Bone marrow (tissue), 2 donors: Measurements from ENCODE around the gene NOVA2.
"Not testable (repeated sequence)": the region's sequence is repeated elsewhere in the genome, so short reads cannot be mapped to it uniquely, and the experiment has no call there.

ENCODE experiments used
- DNase-seq, 2 donors: peaks; one replicate each; lab custom pipeline; 2025; lab: John Stamatoyannopoulos, UW

Gene NOVA2

DNA sequence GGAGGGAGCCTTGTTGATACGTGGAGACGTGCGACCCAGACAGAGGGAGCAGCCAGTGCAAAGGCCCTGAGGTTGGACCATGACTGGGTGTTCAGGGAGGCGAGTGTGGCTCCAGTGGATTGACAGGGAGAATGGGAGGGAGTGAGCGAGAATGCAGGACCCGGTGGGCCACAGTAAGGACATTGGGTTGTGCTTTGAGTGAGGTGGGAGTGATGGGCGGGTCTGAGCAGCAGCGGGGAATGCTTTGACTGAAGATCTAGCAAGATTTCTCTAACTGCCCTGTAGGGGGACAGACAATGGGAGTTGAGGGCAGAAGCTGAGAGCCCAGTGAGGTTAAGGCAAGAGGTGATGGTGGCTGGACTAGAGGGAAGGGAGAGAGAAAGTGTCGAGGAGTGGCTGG is 51.4 kb downstream of the NOVA2 start:
- no peak for DNase-seq

DNA sequence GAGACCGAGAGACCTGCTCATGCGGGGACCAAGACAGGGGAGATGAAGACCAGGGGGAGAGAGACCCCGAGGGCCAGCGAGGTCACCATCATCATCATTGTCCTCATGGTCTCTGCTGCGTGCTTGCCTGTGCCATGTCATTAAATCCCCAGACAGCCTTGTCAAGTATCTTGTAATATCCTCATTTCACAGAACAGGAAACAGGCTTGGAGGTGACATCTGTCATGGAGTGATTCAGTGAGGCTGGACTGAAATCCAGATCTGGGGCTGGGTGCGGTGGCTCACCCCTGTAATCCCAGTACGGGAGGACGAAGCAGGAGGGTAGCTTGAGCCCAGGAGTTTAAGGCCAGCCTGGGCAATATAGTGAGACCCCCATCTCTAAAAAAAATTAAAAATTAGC is 53.2 kb downstream of the NOVA2 start:
- DNase-seq, result no peak

DNA sequence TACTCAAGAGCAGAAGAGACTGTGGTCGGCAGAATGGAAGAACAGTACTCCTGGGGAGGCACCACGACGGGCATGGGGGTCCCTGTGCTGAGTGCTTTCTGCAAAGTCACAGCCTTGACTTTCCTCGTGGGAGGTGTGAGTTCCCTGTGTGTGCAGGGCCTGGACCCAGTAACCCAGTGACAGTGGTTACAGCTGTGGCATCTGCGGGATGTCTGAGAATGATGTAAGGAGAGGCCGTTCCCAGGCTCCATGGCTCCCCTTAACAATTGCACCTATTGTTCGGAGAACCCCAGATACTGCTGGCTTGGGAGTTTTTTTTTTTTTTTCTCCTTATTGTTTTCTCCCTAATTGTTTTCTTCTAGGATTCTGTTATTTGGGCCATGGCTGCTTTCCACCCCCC is 54.0 kb downstream of the NOVA2 start:
- DNase-seq, result no peak

DNA sequence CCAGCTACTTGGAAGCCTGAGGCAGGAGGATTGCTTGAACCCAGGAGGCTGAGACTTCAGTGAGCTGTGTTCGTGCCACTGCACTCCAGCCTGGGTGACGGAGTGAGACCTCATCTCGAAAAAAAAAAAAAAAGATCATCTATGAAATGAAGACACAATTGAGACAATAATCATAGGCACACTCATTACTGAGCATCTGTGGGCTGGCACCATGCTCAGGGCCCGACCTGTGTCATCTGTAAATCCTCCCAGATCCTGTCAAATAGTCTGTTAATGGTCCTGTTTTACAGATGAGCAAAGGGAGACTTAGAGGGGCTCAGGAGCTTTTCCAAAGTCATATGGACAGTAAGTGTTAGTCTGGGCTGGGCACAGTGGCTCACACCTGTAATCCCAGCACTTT is 54.9 kb downstream of the NOVA2 start:
- DNase-seq, result no peak

DNA sequence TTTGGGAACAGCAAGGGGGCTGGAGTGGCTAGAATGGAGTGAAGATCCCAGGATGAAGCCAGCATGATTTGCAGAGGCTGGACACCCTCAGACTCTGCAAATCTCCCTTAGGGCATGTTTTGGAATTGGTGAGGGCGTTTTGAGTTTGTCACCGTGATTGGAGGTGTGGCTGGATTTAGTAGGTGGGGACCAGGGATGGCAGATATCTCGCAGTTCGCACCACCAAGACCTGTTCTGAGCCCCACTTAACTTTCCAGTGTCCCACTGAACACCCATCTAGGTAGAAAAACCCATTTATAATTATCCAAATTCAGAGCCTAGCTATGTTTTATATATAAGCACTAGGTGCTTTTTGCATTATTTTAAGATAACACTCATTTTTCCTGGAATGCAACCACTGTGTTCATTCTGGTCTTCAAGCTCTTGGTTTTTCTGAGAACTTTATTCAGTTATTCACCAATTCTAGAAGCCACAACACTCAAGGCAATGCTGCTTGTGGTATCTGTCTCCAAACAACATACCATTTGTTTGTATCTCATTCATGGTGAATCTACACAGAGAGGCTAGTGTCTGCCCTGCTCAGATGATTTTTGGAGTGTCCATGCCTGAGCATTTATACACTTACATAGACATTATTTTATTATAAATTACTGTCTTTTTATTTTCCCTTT is 56.1 kb downstream of the NOVA2 start:
- DNase-seq, result no peak

DNA sequence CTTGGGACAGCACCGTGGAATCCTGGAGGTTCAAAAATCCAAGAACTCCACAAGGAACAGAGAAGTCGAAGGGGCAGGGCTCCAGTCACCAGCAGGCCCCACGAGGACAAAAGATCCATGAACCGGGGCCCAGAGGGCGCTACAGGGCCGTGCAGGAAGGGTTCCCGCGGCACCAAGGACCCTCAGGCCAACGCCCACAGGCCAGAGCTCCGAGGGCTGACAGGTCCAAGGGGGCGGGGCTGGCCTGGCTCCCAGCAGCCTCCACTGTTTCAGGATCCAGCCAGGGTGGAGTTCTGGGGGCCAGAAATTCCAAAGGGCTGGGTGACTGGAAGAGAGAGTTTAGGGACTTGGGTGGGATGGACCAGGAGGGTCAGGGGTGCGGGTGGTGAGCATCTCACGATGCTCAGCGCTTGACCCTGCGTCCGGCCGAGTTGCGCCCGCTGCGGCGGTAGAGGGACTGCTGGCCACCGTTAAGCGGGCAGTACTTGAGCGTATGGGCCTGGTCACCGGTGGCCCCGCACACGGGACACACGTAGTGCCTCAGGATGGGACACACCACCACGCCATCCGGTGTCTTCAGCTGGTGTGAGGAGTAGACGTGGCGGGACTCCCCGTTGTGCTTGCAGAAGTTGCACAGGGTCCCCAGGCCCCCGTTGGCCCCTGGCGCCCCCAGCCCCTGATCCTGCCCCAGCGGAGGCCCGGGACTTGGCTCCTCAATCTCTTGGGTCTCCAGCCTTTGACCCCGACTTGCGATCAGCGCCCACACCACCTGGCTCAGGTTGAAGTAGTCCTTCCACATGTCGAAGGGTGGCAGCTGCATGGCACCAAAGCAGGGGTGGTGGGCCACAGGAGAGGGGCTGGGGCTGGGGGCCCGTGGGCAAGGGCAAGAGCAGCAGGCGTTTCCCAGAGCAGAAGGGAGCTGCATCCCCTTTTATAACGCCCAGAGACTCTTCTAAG is 59.5 kb downstream of the NOVA2 start, which contains the start of gene NANOS2:
NANOS2 (minus strand) TSS at position 905 of the 957 bp plus-strand sequence; CDS start at position 820, 85 bp downstream.
- no peak for DNase-seq

DNA sequence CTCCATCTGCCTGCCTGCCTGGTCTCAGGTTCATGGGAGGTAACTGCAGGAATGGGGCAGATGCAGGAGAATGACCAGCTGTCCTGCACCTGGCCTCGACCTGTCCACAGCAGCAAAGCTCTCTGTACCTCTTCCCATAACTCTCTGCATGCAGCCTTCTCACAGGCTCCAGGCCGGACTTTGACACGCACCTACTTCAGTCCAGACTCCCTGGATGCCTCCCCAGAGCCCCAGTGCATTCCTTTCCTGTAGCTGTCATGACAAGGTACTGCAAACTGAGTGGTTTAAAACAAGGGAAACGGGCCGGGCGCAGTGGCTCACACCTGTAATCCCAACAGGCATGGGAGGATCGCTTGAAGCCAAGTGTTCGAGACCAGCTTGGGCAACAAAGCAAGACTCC is 62.4 kb downstream of the NOVA2 start:
- no peak for DNase-seq

DNA sequence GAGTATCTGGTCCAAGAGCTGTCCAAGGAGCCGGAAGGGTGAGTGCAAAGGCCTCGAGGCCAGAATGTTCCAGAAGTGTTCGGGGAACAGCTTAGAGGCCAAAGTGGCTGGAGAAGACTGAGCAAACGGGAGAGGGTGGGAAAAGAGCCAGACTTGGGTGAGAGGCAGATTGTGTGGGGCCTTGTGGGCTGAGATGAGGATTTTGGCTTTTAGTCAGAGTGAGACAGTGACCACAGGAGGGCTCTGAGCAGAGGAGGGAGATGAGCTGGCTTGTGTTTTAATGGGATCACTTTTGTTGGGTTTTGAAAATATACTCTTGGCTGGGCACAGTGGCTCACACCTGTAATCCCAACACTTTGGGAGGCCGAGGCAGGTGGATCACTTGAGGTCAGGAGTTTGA is 64.7 kb downstream of the NOVA2 start:
- DNase-seq, result no peak

DNA sequence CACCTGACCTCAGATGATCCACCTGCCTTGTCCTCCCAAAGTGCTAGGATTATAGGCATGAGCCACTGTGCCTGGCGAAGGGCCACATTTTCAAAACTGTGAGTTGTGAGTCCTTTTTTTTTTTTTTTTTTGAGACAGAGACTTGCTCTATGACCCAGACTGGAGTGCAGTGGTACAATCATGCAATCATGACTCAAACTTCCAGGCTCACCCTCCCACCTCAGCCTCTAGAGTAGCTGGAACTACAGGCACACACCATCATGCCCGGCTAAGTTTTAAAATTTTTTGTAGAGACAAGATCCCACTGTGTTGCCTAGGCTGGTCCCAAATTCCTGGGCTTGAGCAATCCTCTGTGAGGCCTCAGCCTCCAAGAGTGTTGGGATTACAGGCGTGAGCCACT is 67.4 kb downstream of the NOVA2 start:
- DNase-seq, result no peak

DNA sequence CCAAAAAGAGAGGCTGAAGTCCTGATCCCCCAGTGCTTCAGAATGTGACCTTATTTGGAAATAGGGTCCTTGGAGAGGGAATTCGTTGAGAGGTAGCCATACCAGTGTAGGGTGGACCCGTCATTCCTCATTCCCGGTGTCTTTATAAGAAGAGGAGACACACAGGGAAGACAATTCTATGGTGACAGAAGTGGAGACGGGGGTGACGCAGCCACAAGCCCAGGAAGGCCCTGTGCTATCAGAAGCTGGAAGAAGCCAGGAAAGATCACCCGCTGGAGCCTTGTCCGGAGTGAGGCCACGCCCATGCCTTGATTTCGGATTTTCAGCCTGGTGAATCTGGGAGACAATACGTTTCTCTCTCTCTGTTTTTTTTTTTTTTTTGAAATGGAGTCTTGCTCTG is 68.7 kb downstream of the NOVA2 start:
- DNase-seq, result no peak

DNA sequence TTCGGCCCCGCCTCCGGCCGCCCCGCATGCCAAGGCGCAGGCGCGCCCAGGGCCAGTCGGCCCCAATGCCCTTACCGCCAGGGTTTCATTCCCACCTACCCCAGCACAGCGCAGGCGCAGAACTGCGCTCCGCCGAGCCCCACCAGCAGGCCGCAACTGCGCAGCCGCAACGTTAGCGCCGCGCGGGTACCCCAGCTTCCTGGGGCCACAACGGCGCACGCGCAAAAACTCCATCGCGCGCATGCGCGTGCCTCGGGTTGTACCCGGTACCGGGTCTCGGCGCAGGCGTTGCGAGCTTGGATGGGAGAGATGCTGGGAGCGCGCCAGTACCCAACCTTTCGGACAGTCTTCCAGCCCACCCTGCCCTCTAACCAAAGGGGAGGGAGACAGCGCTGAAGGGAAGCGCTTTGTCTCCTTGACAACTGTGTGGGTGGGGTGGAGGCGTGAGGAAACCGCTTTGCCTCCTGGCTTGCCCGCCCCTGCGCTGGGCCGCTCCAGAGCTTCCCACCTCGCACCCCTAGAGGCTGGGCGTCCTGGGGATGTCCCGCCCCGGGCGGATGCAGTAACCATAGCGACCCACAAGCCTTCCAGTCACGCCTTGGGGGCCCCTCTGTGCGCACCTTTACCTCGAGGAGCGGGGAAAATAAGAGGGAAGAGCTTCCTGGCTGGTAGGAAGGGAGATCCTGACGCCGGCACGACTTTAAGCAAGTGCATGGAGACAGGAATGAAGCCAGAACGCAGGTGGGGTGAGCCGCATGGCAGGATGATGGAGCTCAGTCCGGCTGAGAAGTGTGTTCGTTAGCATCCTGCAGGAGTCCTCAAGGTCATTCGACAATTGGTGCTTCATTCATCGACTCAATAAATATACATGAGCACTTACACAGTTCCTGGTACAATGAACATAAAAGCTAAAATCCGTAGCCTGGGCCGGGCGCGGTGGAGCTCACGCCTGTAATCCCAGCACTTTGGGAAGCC is 70.7 kb downstream of the NOVA2 start:
- DNase-seq, result peak; percentile 93 to 97

DNA sequence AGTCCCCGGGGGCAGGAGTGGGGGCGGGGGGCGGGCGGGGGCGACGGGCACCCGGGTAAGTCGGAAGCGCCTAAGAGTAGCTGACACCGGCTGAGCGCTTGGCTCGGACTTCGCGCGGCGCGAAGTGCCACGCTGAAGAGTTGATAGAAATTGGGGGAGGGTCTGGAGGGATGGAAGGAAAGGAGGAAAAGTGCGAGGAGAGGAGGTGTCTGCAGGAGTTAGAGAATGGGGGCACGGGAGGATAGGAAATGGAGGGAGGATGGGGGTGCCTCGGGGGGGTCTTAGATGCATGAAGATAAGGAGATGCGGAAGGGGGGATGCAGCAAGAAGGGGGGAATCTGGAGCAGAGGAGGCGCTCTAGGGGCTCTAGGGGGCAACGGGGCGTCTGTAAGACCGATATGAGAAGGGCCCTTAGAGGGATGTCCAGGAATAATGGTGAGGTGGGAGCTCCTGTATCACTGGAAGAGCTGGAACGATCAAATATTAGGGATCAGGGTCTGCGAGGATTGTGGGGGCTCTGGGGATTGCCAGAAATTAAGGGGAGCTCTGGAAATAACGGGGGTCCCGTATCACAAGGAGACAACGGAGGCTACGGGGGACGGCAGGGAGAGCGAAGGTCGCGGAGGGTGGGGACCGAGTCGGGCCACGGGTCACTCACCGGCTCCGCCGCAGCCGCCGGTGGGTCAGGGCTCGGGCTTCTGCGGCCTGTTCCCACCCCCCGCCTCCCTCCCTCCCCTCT is 71.6 kb downstream of the NOVA2 start, which contains the start of gene MYPOP:
MYPOP (minus strand) TSS at position 702 of the 739 bp plus-strand sequence. CDS start 840 bp downstream, outside the sequence.
- DNase-seq, result no peak

DNA sequence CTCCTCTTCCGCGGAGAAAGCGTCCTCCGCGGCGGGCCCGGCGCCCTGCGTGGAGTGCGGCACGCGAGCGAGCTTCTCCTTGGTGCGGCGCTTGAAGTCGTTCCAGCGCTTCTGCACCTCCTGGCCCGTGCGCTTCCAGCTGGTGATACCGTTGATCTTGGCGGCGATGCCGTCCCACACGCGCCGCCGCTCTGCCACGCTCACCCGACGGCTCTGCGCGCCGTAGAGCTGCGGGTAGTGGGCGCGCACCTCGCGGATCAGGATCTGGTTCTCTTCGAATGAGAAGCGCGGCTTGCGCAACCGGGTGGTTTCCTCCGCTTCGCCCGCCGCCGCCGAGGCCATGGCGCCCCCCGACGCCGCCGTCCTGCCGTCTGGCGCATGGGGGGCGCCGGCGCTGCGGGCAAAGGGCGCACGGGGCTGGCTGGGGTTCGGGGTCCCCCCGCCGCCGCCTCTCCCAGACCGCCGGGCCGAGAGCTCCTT is 72.2 kb downstream of the NOVA2 start:
- peak; percentile 12 to 26 for DNase-seq

DNA sequence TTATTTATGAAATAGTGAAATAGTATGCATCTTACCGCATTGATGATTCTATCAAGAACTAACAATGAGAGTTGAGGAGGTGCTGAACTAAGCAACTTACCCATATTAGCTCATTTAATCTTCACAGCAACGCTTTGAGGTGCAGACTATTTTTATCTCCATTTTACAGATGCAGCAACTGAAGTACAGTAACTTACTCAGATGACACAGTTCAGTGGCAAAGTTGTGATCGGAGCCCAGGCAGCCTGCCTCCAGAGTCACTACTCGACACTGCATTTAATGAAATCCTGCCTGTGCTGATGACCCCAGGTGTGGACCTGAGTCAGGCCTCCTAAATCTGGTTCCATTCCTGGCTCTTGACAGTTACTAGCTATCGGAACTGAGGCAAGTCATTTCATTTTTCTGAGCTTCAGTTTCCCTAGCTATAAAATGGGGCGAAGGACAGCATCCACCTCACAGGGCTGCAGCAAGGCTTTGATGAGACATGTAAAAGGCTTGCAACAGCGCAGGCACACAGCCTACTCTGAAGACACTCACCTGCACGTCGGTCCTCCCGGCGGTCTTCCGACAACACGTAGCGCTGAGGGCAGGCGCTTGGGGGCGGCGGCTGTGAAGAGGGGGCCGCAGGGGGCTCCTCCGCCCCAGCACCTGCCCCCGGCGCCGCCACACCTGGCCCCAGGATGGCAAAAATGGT is 72.8 kb downstream of the NOVA2 start:
- no peak for DNase-seq

DNA sequence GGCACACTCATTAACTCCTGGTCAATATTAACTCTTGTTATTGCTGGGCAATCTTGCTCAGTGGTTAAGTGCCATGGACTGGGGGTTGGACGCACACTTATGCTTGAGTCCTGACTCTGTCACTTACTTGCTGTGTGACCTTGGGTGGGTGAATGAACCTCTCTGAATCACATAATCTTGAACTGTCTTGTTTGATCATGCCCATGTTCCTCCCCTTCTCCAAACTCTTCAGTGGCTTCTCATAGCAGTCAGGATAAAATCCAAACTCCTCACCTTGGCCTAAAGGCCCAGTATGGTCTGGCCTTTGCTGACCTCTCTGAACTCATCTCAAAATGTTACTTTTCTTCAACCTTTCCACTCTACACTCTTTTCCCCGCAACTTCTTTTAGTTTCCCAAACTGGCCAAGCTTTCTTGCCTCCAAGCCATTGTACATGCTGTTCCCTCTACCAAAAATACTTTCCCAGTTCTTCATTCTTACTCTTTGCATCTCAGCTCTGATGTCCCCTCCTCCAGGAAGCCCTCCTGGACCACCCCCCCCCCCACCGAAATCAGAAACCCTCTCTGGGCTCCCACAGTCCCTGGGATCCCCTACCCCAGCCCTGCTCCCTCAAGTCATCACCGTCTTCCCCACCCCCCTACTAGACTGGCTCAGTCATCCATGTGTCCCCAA is 73.6 kb downstream of the NOVA2 start:
- no peak for DNase-seq

DNA sequence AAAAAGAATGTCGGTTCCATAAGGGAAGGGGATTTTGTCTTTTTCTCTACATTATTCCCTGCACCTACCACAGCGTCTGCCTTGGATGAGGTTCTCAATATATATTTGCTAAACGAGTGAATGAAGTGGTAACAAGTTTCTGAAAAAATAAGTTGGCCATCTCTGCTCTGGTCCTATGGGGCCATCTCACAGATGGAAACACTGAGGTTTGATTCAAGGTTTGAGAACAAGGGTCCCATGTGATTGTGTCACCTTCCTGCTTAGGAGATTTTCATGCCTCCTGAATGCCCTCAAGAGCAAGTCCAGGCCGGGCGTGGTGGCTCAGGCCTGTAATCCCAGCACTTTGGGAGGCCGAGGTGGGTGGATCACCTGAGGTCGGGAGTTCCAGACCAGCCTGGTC is 74.4 kb downstream of the NOVA2 start:
- no peak for DNase-seq

DNA sequence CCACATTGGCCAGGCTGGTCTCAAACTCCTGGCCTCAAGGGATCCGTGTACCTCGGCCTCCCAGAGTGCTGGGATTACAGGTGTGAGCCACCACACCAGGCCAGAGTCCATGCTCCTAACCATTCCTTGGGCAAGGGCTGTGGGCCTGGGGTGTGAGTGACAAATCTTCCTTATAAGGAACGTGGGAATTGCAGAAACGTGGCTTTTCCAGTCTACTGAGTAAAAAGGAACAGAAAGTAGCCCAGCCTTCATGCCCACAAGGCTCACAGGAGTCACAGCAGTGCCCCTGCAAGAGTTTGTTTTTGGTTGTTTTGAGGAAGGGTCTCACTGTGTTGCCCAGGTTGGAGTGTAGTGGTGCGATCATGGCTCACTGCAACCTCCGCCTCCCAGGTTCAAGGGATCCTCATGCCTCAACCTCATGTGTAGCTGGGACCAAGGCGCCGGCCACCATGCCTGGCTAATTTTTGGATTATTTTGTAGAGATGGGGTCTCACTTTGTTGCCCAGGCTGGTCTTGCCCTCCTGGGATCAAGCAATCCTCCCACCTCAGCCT is 76.3 kb downstream of the NOVA2 start:
- DNase-seq, result no peak

DNA sequence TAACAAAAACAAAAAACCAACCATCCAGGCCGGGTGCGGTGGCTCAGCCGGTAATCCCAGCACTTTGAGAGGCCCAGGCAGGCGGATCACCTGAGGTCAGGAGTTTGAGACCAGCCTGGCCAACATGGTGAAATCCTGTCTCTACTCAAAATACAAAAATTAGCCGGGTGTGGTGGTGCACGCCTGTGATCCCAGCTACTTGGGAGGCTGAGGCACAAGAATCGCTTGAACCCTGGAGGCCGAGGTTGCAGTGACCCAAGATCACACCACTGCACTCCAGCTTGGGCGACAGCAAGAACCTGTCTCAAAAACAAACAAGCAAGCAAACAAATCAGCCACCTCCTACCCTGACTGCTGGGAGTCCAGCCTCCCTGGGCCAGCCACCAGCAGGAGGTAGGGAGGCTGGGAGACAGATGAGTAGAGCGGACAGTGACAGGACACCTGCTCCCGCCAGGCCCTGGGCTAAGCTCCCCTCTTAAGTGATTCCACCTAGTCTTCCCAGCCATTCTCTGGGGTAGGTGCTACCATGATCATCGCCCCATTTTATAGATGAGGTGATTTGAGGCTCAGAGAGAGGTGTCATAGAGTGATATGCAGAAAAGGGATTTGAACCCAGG is 77.6 kb downstream of the NOVA2 start:
- not testable (repeated sequence) for DNase-seq

DNA sequence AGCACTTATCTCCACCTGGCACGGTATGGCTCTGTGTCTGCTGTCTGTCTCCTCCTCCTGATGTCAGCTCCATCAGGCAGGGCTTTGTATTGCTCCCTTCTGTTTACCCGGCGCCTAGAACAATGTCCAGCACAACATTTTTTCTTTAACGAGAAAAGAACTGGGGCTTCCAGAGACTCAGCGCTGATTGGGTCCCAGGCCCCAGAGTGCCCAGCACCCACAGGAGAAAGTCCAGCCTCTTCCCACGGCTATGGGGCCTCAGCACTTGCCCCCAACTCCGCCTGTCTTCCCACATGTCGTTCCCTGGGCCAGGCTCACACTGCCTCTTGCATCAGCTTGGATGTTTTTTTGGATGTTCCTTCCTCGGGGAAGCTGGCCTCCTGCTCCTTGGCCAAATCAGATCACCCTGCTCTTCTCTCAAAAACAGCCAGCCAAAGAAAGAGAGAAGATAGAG is 78.1 kb downstream of the NOVA2 start:
- DNase-seq, result no peak
